HG03439 (cell line): ENCODE results near the gene GRIA4.

Source experiments
- ATAC-seq: cut with Tn5 transposase; IDR thresholded peaks from one replicate; pipeline ENCODE4 v1.9.1; 2021; ENCODE audit warnings: mild to moderate bottlenecking, moderate library complexity; ENCODE audit not compliant: unreplicated experiment

GRIA4 gene

GRCh38 chr11:105609832-105610781 lies at the start of gene GRIA4:
Gene GRIA4, plus strand, starts transcription at chr11:105610073. Its CDS starts 925 bp downstream, at chr11:105610998.
- ATAC-seq = no peak

- ATAC-seq = no peak
Measured at GRCh38 chr11:105573091-105573490, 36.8 kb upstream of the GRIA4 start.

GRCh38 chr11:105574974-105575373 lies 34.9 kb upstream of the GRIA4 start:
- no peak for ATAC-seq

GRCh38 chr11:105577641-105578040 lies 32.2 kb upstream of the GRIA4 start:
- no peak for ATAC-seq

DNA sequence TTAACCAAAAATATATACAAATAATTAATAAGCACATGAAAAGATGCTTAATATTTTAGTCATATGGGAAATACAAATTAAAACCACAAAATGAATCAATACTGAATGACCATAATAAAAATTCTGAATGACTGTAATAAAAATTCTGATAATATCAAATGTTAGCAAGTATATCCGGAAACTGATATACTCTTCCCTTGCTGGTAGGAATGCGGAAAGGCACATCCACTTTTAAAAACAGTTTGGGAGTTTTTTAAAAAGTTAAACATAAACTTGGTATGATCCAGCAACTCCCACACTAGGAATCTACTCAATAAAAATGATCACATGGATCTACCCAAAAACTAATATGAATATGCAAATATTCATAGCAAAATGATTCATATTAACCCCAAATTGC lies 30.8 kb upstream of the GRIA4 start:
- ATAC-seq = no peak

DNA sequence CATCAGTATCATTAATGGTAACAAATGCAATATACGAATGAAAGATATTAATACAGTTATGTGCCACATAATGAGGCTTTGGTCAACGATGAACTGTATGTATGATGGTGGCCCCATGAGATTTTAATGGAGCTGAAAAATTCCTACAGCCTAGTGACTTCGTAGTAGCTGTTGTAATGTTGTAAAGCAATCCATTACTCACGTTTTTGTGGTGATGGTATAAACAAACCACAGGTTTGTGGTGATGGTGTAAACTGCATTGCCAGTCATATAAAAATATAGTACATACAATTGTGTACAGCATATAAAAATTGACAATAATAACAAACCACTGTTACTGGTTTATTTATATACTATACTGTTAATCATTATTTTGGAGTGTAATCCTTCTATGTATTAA lies 27.4 kb upstream of the GRIA4 start:
- no peak for ATAC-seq

DNA sequence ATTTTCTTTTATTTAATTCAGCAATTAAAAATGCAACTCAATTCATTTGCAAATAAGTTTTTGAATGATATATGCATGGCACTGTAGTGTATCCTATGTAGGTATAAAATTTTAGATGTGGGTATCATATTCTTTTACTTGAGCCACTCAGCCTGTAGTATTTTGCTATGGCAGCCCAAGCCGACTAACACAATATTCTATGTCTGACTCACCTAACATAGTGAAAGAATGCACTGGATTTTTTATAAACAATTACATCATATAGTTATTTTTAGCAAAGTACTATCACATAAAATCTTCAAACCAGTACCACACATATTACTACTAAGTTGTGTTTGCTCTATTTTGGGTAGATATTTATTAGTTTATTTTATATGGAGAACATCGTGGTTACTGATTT lies 21.9 kb upstream of the GRIA4 start:
- no peak for ATAC-seq

GRCh38 chr11:105589346-105589745 lies 20.5 kb upstream of the GRIA4 start:
- ATAC-seq = no peak

GRCh38 chr11:105592035-105592434 lies 17.8 kb upstream of the GRIA4 start:
- ATAC-seq = no peak

GRCh38 chr11:105598371-105598770 lies 11.5 kb upstream of the GRIA4 start:
- ATAC-seq = no peak

- ATAC-seq = no peak
Measured at GRCh38 chr11:105603156-105603555, 6.7 kb upstream of the GRIA4 start.

- ATAC-seq = peak; percentile 73
Measured at GRCh38 chr11:105609341-105609781, 512 bp upstream of the GRIA4 start.

DNA sequence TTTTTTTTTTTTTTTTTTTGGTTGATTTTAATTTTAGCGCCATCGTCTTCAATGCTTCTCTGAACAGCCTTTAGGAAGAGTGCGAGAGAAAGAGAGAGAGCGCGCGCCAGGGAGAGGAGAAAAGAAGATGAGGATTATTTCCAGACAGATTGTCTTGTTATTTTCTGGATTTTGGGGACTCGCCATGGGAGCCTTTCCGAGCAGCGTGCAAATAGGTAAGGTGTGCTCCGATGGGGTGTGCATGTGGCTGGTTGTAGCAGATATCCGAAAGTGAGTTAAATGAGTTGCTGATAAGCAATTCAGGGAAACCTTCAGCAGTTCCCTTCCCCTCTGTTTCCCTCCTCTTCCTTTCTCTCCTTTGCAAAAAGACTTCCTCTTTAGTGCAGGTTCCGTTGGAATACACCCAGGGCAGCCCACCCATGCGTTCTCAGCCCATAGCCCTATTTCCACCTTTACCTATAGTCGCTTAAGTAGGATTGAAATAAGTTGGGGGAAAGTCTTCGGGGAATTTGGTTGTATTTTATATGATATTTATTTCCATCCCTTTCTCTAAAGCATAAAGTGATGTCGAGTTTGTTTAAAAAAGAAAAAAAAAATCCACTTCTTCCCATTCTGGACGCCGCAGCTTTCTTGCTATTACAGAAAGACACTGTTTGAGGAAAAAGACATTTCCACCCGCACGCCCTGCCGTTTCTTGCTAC lies 1.1 kb downstream of the GRIA4 start:
- no peak for ATAC-seq

DNA sequence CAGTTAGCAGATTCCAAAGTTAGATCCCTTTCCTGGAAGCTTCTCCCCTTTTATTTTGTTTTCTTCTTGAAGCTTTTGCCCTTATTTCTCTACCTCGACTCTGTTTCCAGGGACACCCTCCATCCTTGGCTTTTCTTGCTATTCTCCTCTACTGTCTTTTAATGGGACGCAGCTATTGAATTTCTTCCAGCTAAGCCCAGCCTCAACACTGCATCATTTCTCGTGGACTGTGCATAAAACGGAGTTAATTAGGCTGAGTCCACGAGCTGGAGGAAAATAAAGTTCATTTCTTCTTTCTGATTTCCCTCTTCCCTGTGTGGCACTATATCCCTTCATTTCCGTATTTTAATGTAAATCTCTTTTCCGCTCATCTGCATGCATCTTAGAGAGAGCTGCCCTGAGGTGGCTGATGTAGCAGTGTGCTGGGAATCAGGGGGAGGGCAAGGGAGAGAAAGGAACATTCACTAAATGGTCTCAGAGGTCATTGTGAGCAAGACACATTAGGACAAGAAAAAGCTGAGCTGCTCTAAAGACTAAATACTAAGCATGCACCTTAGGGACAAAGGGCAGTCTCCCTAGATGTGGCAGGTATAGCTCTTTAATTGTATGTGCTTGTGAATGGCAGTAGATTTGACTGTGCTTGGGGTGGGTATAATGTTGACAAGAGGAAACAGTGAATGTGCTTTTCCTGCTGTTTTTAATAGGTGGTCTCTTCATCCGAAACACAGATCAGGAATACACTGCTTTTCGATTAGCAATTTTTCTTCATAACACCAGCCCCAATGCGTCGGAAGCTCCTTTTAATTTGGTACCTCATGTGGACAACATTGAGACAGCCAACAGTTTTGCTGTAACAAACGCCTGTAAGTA lies 1.9 kb downstream of the GRIA4 start:
- ATAC-seq = no peak

- no peak for ATAC-seq
Measured at GRCh38 chr11:105612771-105613170, 2.9 kb downstream of the GRIA4 start.

DNA sequence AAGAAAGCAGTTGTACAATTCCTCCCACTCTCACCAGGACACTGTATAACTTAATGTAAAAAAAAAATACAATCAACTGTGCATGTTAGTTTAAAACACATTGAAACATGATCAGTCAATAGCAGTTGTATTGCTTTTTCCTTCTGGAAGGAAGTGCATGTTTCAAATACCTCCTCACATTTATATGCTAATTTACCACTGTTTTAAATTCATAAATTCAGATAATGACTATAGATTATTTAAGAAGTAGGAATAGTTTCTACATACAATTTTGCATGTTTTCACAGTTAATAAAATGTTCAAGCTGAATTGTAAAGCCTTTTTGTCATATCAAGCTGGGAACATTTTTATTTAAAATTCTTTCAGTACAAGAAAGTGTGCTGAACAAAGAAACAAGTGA lies 3.3 kb downstream of the GRIA4 start:
- ATAC-seq = no peak

DNA sequence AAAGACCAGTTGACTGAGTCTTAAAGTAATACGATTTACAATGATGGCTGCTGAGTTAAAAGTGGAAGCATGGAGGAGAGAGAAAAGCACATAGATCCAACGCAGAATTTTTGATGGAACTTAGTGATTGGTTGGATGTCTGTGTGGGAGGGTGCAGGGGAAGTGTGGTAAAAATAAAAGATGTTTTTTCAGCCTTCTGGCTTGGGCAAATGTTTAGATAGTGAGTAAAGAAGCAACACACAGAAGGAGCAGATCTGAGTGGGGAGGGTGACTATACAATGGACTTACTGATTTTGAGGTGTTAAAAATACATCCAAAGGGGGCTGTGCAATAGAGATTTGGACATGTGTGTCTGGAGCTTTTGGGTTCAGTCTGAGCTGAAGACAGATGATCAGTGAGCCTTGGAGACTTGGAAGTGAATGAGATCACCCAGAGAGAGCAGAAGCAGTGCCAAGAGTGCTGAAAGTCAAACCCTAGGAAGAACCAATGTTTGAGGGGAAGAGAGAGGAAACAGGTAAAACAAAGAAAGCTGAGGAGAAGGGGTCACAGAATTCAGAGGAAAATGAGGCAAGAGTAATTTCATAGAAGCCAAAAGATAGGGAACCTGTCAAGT lies 8.6 kb downstream of the GRIA4 start:
- ATAC-seq = no peak

- ATAC-seq = no peak
Measured at GRCh38 chr11:105619556-105619955, 9.7 kb downstream of the GRIA4 start.

- ATAC-seq = no peak
Measured at GRCh38 chr11:105622016-105622415, 12.1 kb downstream of the GRIA4 start.

- no peak for ATAC-seq
Measured at GRCh38 chr11:105632316-105632715, 22.4 kb downstream of the GRIA4 start.

- no peak for ATAC-seq
Measured at GRCh38 chr11:105635466-105635865, 25.6 kb downstream of the GRIA4 start.
